HG03571 (cell line): ENCODE results near the gene C14orf132.

Source experiments
- ATAC-seq: cut with Tn5 transposase; IDR thresholded peaks from one replicate; pipeline ENCODE4 v1.9.1; 2021; ENCODE audit not compliant: unreplicated experiment

Gene C14orf132

GRCh38 chr14:96140952-96141351 lies 101.8 kb downstream of the C14orf132 start:
- ATAC-seq, result no peak
